K562 (cell line): Measurements from ENCODE around the gene CUTA. TPM values are rescaled to one million over a fixed set of nuclear protein-coding genes. Genes with fewer than 3 reads are reported as not detected.
A peak's percentile ranks its signal among the peaks of the same experiment; 100 is the strongest.

Experiments
- ATAC-seq: fragments of 200-7000 bp; cut with Tn5 transposase; 3 replicates; pipeline ENCODE4 v1.9.1; 2020; ENCODE audit warnings: moderate library complexity
- BruUV-seq: library from RNA; stranded (reverse); fragments of 400-500 nt; replicated peaks from 2 replicates; lab custom pipeline; 2021; lab: Mats Ljungman, UMichigan
- CTCF ChIA-PET: fragments of 300-600 bp; formaldehyde crosslinking; extraction: SDS; loops from one replicate; lab custom pipeline; 2021; ENCODE audit warnings: low intra/inter-chr PET ratio; lab: Yijun Ruan, JAX
- POLR2A ChIA-PET: fragments of 300-600, 350-650 bp; sonication (Branson Sonifier 250); formaldehyde crosslinking; extraction: SDS; loops from one replicate; lab custom pipeline; 2021; ENCODE audit warnings: antibody characterized with exemption, inconsistent platforms; lab: Yijun Ruan, JAX
- DNase-seq, 4 experiments: peaks; one replicate each; pipeline versions ENCODE4 v3.0.0 to v3.0.0-alpha.2; 2011 to 2018; ENCODE audit warnings: low spot score in 3 of 4, mixed read lengths in 3 of 4; ENCODE audit errors: extremely low read depth in 1 of 4
- FAIRE-seq: peaks from 2 replicates; lab custom pipeline; 2011; peaks lifted over from hg19 to GRCh38; lab: Jason Lieb, UNC
- H2AFZ ChIP-seq: 2 replicates; pipeline ENCODE4 v1.6.0; 2011; ENCODE audit warnings: low read depth, low read length, control low read depth, inconsistent platforms
- H3K27ac ChIP-seq: fragments of 200-600 bp; 3 replicates; pipeline ENCODE4 v1.8.0; 2011; ENCODE audit warnings: low read depth, mild to moderate bottlenecking, control low read depth, inconsistent platforms, low read length, moderate library complexity, mixed read lengths; ENCODE audit errors: extremely low read depth
- H3K27me3 ChIP-seq, 2 experiments: fragments of 300-600 bp in 1 of 2; 2 replicates in 1 of 2; 3 replicates in 1 of 2; pipeline versions ENCODE4 v1.6.0 to v1.8.0; 2011; ENCODE audit warnings: inconsistent platforms in 2 of 2, low read length in 2 of 2, mild to moderate bottlenecking in 1 of 2, mixed read lengths in 1 of 2, moderate library complexity in 1 of 2; ENCODE audit not compliant: control insufficient read depth in 2 of 2, insufficient read depth in 2 of 2
- H3K36me3 ChIP-seq: fragments of 300-600 bp; 3 replicates; pipeline ENCODE4 v1.8.0; 2011; ENCODE audit warnings: mild to moderate bottlenecking, low read length, inconsistent platforms; ENCODE audit not compliant: control insufficient read depth, insufficient read depth
- H3K4me1 ChIP-seq, 2 experiments: fragments of 200-600 bp in 1 of 2; replicated peaks in 1 of 2; 2 replicates in 1 of 2; 3 replicates in 1 of 2; pipeline versions ENCODE4 v1.5.1 to v1.8.0; 2011; ENCODE audit warnings: inconsistent platforms in 2 of 2, low read length in 2 of 2, mild to moderate bottlenecking in 1 of 2, mixed read lengths in 1 of 2, moderate library complexity in 1 of 2; ENCODE audit not compliant: control insufficient read depth in 2 of 2, insufficient read depth in 2 of 2
- H3K4me2 ChIP-seq: 2 replicates; pipeline ENCODE4 v1.6.1; 2011; ENCODE audit warnings: low read length, control low read depth, inconsistent platforms, mixed read lengths; ENCODE audit not compliant: insufficient read depth
- H3K4me3 ChIP-seq: fragments of 200-600 bp; sonication (generic), shearing (Covaris generic); 2 replicates; pipeline ENCODE4 v1.5.1; 2016; ENCODE audit warnings: control low read depth, inconsistent platforms
- H3K79me2 ChIP-seq: fragments of 200-600 bp; 3 replicates; pipeline ENCODE4 v1.8.0; 2011; ENCODE audit warnings: low read length, inconsistent platforms; ENCODE audit not compliant: control insufficient read depth, insufficient read depth
- H3K9ac ChIP-seq, 2 experiments: 2 replicates each; pipeline versions ENCODE4 v1.6.0 to v1.6.1; 2011; ENCODE audit warnings: low read depth in 2 of 2, low read length in 2 of 2, control low read depth in 1 of 2, inconsistent platforms in 1 of 2, mild to moderate bottlenecking in 1 of 2, mixed read lengths in 1 of 2; ENCODE audit not compliant: insufficient read depth in 1 of 2
- H3K9me1 ChIP-seq: one replicate; pipeline ENCODE4 v1.6.0; 2011; ENCODE audit warnings: inconsistent platforms, mild to moderate bottlenecking, low read length, moderate library complexity; ENCODE audit not compliant: control insufficient read depth, insufficient read depth
- H3K9me3 ChIP-seq: replicated peaks from 2 replicates; pipeline ENCODE4 v1.5.1; 2011; ENCODE audit warnings: low read depth, low read length, inconsistent platforms; ENCODE audit not compliant: control insufficient read depth, insufficient read depth
- H4K20me1 ChIP-seq: replicated peaks from 2 replicates; pipeline ENCODE4 v1.6.1; 2011; ENCODE audit warnings: low read length, inconsistent platforms, mixed read lengths; ENCODE audit not compliant: control insufficient read depth, insufficient read depth
- BRCA1 ChIP-seq, 2 experiments: fragments of 450-650 bp in 1 of 2; sonication (generic) in 1 of 2; formaldehyde crosslinking in 1 of 2; IDR thresholded peaks; 2 replicates each; pipeline versions ENCODE4 v1.5.0 to v1.6.1; 2017 to 2020; ENCODE audit warnings: mild to moderate bottlenecking in 1 of 2, missing genetic modification reagents in 1 of 2
- ETV6 ChIP-seq, 3 experiments: fragments of 150-350 bp in 1 of 3; sonication (generic) in 1 of 3; formaldehyde crosslinking in 1 of 3; IDR thresholded peaks; 2 replicates each; pipeline versions ENCODE4 v1.6.1 to v1.8.0; 2014 to 2022; ENCODE audit warnings: borderline replicate concordance in 2 of 3, low read depth in 2 of 3, antibody characterized with exemption in 1 of 3, low read length in 1 of 3, mild to moderate bottlenecking in 1 of 3, missing genetic modification reagents in 1 of 3
- GABPB1 ChIP-seq: sonication (generic); formaldehyde crosslinking; IDR thresholded peaks from 2 replicates; pipeline ENCODE4 v1.8.0; 2022; ENCODE audit warnings: mild to moderate bottlenecking, missing genetic modification reagents
- KDM5B ChIP-seq: fragments of 200-600 bp; sonication (generic); IDR thresholded peaks from 2 replicates; pipeline ENCODE4 v1.6.1; 2012; ENCODE audit warnings: low read depth, mild to moderate bottlenecking, moderate library complexity, low read length, control low read depth, inconsistent platforms; ENCODE audit not compliant: insufficient replicate concordance
- NR2F6 ChIP-seq: fragments of 450-650 bp; formaldehyde crosslinking; IDR thresholded peaks from 2 replicates; pipeline ENCODE4 v1.4.0; 2020; ENCODE audit warnings: mild to moderate bottlenecking
- POLR2AphosphoS5 ChIP-seq: IDR thresholded peaks from 2 replicates; pipeline ENCODE4 v1.6.1; 2011; ENCODE audit warnings: mild to moderate bottlenecking, low read depth, low read length, moderate library complexity; ENCODE audit not compliant: control insufficient read depth, insufficient read depth
- POLR2G ChIP-seq: fragments of 200-400 bp; formaldehyde crosslinking; IDR thresholded peaks from 2 replicates; pipeline ENCODE4 v1.6.1; 2017; ENCODE audit warnings: low read depth, mild to moderate bottlenecking, antibody characterized with exemption, low read length, moderate library complexity
- RBFOX2 ChIP-seq: fragments of 200-400 bp; formaldehyde crosslinking; IDR thresholded peaks from 2 replicates; pipeline ENCODE4 v1.6.1; 2017; ENCODE audit warnings: low read depth, mild to moderate bottlenecking, low read length, moderate library complexity
- TGIF2 ChIP-seq: sonication (generic); formaldehyde crosslinking; IDR thresholded peaks from 2 replicates; pipeline ENCODE4 v1.8.1; 2022; ENCODE audit warnings: mild to moderate bottlenecking, missing genetic modification reagents, moderate library complexity
- WGBS: fragments of 100-300 bp; shearing (Covaris generic); methylation state at CpG from one replicate; pipeline ENCODE4 v1.1.6; 2016; ENCODE audit warnings: low coverage, mixed read lengths; ENCODE audit not compliant: insufficient coverage; ENCODE audit errors: missing lambda C conversion rate; 5-methylcytosine and 5-hydroxymethylcytosine counted together
- in situ Hi-C: fragments of 300-500 bp; cut with MboI; formaldehyde crosslinking; loops from 4 replicates; pipeline ENCODE4 v1.15.0; 2018; ENCODE audit warnings: inconsistent platforms, mixed read lengths
- intact Hi-C: fragments of 100-400 bp; cut with micrococcal nuclease; formaldehyde crosslinking; loops from 2 replicates; pipeline ENCODE4 v1.14.2; 2022
- polyA plus RNA-seq, 8 experiments: library from polyadenylated mRNA; depleted of rRNA in 4 of 8; stranded (reverse) in 5 of 8; unstranded in 3 of 8; fragments of >200 nt; fragmentation: Nextera tagmentation in 2 of 8; fragmentation: Illumina TruSeq in 1 of 8; extraction: Ambion mirVana in 2 of 8; extraction: Trizol in 1 of 8; gene quantifications; 2 replicates each; pipeline versions ENCODE4 v1.2.1 to v1.2.3, GENCODE V29; 2011 to 2014; ENCODE audit warnings: inconsistent platforms in 1 of 8, missing spikeins in 1 of 8
- total RNA-seq, 7 experiments: library from RNA; depleted of rRNA in 6 of 7; stranded (reverse); fragments of >200 nt in 6 of 7; fragmentation: Illumina TruSeq in 2 of 7; extraction: Trizol in 2 of 7; gene quantifications; 2 replicates each; pipeline versions ENCODE4 v1.2.1 to v1.2.3, GENCODE V29; 2011 to 2021; ENCODE audit warnings: low replicate concordance in 1 of 7
- TF ChIP-seq, protein P1 (sequence below): fragments of 450-650 bp; IDR thresholded peaks from 2 replicates; pipeline ENCODE4 v1.6.1; 2018; ENCODE audit not compliant: partially characterized antibody

CUTA gene
- total and polyA plus RNA-seq, 9 of the 15 experiments (the other 6 are each of a cell fraction or from before 2014, with no cell fraction given), result 166 to 682 (median 310) TPM

DNA sequence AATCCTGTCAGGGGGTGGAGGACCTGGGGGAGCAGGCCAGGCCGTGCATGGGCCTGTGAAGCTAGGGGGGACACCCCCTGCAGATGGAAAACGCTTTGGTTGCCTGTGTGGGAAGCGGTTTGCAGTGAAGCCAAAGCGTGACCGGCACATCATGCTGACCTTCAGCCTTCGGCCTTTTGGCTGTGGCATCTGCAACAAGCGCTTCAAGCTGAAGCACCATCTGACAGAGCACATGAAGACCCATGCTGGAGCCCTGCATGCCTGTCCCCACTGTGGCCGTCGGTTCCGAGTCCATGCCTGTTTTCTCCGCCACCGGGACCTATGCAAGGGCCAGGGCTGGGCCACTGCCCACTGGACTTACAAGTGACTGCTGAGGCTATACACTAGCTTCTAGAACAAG lies 38.2 kb upstream of the CUTA start:
- TF ChIP-seq BRCA1 (IDR thresholded peaks at IDR 0.05) (no peak), BRCA1 (CRISPR knock-in tag; IDR thresholded peaks at IDR 0.05) (no peak), NR2F6 (no peak), POLR2G (0 out of 2 replicates have a peak, but pooled peaks have one; percentile 17), RBFOX2 (peak; percentile 26; the same call in 1 of the 2 replicates), TGIF2 (CRISPR knock-in tag) (no peak), GABPB1 (CRISPR knock-in tag) (no peak), KDM5B (peak; percentile 13), ETV6 (IDR thresholded peaks at IDR 0.05; ENCODE audit: borderline replicate concordance in 1 of 2, low read depth in 2 of 2, low read length in 1 of 2) (no peak), ETV6 (CRISPR knock-in tag; IDR thresholded peaks at IDR 0.05; ENCODE audit: borderline replicate concordance) (no peak), POLR2AphosphoS5 (0 out of 2 replicates have a peak, but pooled peaks have one; percentile 8)
- TF ChIP-seq, protein P1, sequence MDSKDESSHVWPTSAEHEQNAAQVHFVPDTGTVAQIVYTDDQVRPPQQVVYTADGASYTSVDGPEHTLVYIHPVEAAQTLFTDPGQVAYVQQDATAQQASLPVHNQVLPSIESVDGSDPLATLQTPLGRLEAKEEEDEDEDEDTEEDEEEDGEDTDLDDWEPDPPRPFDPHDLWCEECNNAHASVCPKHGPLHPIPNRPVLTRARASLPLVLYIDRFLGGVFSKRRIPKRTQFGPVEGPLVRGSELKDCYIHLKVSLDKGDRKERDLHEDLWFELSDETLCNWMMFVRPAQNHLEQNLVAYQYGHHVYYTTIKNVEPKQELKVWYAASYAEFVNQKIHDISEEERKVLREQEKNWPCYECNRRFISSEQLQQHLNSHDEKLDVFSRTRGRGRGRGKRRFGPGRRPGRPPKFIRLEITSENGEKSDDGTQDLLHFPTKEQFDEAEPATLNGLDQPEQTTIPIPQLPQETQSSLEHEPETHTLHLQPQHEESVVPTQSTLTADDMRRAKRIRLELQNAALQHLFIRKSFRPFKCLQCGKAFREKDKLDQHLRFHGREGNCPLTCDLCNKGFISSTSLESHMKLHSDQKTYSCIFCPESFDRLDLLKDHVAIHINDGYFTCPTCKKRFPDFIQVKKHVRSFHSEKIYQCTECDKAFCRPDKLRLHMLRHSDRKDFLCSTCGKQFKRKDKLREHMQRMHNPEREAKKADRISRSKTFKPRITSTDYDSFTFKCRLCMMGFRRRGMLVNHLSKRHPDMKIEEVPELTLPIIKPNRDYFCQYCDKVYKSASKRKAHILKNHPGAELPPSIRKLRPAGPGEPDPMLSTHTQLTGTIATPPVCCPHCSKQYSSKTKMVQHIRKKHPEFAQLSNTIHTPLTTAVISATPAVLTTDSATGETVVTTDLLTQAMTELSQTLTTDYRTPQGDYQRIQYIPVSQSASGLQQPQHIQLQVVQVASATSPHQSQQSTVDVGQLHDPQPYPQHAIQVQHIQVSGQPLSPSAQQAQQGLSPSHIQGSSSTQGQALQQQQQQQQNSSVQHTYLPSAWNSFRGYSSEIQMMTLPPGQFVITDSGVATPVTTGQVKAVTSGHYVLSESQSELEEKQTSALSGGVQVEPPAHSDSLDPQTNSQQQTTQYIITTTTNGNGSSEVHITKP, result peak; percentile 31
- FAIRE-seq, result no peak
- BruUV-seq, result no TSS peak
- H3K9ac ChIP-seq, result peak overlapping the region in 1 of 2 experiments; percentile 95; a peak in 2 of 4 replicates
- ChIA-PET POLR2A (no interaction called here), CTCF (no interaction called here)
- in situ Hi-C loops (no loop called here), intact Hi-C loops (no loop called here)
- H3K27me3 ChIP-seq, result no peaks in the 10 kb centered on the region
- 97% methylated on average over 12 of the region's 12 CpGs for WGBS
- peaks cover 27% of the 10 kb centered on the region for H3K36me3 ChIP-seq
- no peaks in the 10 kb centered on the region for H4K20me1 ChIP-seq
- no peak for DNase-seq
- peaks cover 16 to 20% of the 10 kb centered on the region in 2 experiments for H3K4me1 ChIP-seq
- no peak overlapping the region for H3K27ac ChIP-seq
- no peak overlapping the region for H3K4me3 ChIP-seq
- peaks cover 35% of the 10 kb centered on the region for H3K79me2 ChIP-seq
- H3K9me3 ChIP-seq, result no peaks in the 10 kb centered on the region
- no peak overlapping the region for H2AFZ ChIP-seq
- no peak for ATAC-seq
- no peaks in the 10 kb centered on the region for H3K9me1 ChIP-seq
- H3K4me2 ChIP-seq, result no peak overlapping the region; the same call in 1 of the 2 replicates
